GM21423 (cell line): ENCODE measurements around the gene KCNIP1.
"Not testable (repeated sequence)": the region's sequence is repeated elsewhere in the genome, so short reads cannot be mapped to it uniquely, and the experiment has no call there.

ENCODE experiments used
- ATAC-seq: cut with Tn5 transposase; IDR thresholded peaks from one replicate; pipeline ENCODE4 v1.9.1; 2021; ENCODE audit warnings: mild to moderate bottlenecking, moderate library complexity; ENCODE audit not compliant: unreplicated experiment

KCNIP1 gene

DNA sequence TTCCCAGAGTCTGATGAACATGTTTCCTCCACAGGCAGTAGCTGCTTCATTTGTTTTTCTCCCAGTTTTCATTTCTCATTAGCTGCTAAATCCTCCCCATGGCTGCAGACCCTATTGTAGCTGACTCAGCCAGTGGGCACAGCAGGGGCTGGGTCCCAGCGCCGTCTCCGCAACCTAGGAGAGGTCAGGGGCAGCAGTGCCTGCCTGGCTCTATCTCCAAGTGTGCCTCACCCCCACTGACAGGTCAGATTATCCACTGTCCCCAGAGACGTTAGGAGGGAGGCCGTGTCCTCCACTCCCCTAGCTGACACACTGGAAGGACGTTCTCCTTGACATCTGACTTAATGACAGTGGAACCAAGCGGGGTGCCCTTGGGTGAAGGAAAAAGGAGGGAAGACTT lies 31.1 kb downstream of the KCNIP1 start:
- ATAC-seq, result no peak

DNA sequence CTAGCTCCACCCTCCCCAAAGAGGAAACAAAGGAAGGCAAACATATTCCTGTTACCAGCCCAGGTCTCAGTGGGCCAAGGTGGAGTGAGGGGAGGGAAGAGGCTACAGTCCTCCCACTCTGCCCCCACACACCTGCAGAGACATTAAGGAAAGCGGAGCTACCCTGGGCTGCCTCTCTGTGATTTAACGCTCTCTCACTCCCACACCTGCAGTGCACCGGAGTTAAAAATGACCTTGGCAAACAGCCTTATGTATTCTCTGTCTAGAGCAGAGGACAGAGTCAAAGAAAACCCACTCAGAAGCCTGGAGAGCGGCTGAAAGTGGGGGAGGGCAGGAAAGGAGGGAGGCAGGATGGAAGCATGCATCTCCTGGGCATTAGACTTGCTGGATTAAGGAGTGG lies 32.7 kb downstream of the KCNIP1 start:
- no peak for ATAC-seq

DNA sequence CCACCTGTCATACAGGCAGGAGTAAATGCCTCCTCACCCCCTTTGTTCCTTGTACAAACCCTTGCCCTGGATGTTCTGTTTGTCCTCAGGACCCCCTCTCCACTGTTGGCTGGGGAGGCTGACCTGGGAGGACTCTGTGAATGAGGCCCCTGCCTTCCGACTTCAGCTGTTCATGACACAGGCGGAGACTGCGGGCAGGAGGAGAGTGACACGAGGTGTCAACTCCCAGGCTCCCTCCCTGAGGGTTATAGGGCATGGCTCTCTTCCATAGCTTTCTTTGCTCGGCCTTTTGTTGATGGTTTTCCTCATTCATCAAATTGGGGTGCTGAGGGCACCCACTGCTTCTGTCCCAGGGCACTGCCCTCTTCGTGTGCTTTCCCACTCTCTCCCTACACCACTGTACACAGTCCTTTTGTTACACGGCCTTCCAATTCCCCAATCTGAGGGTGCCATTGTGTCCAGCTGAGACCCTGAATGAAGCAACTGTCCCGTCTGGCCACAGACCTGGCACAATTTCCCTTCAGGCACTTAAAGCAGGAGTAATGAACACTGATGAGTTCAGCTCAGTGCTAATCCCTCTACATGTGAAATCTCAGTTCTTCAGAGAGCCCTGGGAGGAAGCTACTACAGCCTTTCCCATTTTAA lies 33.8 kb downstream of the KCNIP1 start:
- ATAC-seq, result no peak

DNA sequence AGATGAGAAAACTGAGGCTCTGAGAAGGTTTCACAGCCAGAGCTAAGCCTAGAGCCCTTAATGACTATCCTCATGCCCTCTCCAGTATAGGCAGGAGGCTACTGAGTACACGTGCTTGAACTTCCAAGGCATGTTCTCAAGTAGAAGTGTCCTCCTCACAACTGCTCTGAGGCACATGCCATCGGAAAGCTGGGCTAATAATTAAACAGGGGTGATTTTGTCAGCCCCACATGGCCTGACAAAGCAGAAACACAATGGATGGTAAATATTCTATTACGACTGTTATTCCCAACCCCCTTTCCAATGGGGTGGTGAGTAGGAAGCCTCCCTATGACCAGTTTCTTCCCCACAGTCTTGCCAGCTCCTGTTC lies 34.3 kb downstream of the KCNIP1 start:
- no peak for ATAC-seq

DNA sequence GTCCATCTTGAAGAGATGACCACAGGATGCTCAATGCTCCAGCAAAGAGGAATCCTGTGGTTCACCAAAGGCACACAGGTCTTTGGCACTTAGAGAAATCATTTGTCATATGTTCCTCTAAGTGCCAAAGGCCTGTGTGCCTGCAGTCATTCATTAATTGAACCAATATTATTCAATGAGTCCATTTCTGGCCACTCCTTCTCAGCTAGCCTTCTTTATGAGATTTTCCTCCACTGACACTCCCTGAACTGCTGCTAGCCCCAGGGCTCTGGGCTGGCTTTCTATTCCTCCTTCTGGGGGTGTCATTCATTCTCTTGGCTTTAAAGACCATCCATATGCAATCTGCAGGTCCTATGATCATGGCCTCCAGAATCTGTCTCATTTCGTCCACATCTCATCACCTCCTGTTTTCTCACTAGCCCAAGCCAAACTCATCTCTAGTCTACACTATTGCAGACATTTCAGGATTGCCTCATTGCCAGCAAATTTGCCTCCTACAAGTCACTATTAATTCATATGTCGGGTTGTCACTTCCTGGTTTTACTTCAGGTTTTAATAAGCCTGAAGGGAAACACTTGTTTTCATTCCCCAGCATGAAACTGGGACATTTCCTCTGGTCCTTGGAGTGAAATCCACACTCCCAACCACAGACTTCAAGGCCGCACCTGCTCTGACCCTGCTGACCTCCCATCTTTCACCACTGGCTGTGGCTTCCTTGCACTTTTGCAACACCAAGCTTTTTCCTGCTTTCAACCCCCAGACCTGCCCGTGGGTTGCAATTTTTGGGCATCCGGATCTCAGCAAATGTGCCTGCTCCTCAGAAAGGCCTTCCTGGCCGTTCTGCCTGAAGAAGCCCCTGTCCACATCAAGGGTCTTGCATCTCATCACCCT lies 35.1 kb downstream of the KCNIP1 start:
- ATAC-seq, result no peak

DNA sequence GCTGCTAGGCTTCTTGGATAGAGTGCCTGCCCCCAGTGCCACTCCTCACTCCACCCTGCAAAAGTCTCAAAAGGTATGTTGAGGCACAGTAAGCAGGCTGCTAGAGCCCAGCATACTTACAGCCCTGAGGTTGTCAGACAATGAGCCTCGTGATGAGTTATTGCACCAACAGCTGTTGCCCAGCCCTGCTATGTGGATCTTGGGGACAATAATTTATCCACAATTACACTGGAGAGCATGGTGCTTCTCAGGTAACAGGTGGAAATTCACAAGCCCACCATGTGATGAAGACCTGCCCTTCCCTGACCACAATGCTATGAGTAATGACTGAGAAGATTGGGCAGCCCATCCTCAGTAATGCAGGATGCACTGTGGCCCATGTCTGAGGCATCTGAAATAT lies 36.5 kb downstream of the KCNIP1 start:
- ATAC-seq, result no peak

DNA sequence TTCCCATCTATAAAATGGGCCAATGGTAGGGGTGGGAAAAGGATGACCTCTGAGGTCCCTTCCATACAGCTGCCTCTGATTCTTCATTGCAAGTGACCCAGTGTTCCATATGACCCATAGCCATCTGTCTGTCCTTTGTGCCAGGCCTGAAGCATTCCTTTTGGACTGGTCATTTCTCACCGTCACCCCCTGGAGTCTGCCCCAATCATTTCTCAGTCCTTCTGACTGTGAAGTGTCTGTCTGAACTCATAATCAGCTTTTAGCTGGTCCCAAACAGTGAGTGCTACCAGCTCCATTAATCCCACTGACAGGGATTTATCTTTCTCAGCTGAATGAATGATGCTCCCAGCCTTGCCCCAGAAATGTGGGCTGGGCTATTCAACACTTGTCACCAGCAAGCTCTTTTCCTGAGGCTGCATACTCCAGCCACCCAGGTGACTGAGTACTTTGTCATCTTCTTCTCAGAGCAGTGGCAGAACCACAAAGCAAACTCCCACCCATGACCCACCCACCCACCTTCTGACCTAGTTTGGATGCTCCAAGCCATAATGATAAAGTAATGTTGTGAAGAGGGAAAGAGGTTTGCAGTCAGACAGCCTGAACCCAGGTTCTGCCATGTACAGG lies 37.4 kb downstream of the KCNIP1 start:
- ATAC-seq, result no peak

DNA sequence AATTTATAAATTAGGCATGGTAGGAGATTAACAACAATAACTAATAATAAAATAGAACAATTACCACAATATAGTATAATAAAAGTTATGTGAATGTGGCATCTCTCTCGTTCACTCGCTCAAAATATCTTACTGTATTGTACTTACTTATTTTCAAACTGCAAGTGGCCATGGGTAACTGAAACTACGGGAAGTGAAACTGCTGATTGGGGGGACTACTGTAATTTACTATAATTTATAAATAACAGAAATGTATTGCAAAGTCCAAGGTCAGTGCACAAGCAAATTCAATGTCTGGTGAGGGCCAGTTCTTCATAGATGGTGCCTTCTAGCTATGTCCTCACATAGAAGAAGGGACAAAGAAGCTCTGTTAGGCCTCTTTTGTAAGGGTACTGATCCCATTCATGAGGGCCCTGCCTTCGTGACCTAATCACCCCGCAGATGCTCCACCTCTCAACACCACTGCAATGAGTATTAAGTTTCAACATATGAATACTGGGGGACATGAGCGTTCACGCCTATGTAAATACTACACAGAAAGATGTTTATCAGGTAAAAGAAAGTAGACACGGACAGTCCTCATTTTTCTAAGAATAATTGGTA lies 39.0 kb downstream of the KCNIP1 start:
- no peak for ATAC-seq

DNA sequence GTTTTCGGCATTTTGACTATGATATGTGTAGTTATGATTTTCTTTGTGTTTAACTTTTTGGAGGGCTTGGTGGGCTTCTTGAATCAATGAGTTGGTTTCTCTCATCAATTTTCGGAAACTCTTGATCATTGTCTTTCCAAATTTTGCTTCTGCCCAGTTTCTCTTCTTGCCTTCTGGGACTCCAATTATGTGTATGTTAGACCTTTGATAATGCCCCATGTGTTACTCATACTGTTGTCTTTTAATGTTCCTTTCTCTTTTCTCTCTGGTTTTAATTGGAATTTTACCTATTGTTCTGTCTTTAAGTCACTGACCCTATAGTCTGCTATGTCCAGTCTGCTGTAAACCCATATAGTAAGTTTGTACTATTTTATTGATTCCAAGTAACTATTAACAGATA lies 41.5 kb downstream of the KCNIP1 start:
- no peak for ATAC-seq

DNA sequence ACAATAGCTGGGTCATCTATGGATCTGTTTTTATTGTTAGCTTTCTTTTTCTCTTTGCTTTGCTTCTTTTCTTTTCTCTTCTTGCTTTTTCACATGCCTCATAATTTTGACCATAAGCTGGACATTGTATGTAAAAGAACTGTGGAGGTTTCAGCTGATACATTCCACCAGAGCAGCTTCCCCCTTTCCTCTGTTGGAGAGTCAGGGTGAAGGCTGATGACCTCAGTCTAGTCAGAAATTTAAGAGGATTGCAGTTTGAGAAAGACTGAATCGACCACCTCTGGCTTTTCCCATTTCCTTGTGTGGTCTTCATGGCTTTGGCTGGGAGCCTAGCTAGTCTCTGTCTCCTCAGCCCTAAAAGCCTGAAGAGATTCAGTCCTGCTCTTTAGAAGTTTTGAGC lies 42.0 kb downstream of the KCNIP1 start:
- ATAC-seq, result no peak

DNA sequence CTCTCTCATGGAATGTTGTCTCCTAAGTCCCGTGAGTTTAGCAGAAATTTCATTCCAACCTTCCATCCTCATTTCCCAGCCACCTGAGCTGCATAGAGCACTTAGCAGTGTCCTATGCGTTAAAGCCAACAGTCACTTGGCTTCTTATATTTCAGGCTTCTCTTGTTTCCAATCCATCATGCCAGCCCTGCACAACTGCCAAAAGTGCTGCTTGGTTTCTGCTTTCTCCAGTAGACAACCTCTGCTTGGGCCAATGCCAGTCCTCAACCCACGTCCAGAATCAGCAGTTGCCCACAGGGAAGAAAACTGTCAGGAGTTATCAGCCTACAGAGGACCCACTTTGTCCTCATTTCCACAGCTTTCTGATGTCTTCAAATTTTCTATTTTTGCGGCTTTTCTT lies 42.5 kb downstream of the KCNIP1 start:
- ATAC-seq, result no peak

DNA sequence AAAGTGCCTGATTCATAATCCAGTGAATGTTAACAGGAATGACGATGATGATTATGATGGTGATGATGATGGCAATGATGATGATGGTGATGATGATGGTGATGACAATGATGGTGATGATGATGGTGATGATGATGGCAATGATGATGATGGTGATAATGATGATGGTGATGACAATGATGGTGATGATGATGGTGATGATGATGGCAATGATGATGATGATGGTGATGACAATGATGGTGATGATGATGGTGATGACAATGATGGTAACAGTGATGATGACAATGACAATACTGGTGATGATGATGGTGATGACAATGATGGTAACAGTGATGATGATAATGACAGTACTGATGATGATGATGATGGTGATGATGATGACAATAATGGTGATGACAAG lies 46.6 kb downstream of the KCNIP1 start:
- ATAC-seq, result not testable (repeated sequence)

DNA sequence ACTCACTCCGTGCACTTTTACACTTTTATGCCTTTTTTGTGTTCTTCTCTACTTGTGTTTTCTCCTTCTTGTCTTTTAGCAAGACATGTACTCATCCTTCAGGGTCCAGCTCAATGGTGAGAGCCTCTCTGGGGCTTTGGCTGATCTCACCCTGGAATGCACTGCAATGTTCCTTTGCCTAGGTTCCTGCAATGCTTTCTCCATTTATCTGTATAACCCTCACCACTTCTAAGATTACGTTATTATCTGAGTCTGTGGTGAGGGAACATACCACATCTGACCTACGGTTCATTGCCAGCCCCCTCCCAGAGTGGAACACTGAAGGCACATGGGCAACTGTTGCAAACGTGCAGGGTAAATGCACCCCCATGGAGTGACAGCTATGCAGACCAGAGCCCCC lies 47.3 kb downstream of the KCNIP1 start:
- no peak for ATAC-seq

DNA sequence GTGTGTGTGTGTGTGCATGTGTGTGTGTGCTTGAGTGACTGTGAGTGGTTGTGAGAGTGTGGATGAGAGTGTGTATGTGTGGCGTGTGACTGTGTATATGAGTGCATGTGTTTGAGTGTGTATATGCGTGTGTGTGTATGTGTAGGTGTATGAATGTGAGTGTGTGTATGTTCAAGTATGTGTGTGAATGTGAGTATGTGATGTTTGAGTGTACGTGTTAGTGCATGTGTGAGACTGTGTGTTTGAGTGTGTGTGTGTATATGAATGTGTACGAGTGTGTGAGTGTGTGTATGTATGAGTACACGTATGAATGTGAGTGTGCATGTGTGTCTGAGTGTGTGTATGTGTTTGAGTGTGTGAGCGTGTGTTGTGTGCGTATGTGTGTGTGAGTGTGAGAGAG lies 47.8 kb downstream of the KCNIP1 start:
- ATAC-seq, result no peak

DNA sequence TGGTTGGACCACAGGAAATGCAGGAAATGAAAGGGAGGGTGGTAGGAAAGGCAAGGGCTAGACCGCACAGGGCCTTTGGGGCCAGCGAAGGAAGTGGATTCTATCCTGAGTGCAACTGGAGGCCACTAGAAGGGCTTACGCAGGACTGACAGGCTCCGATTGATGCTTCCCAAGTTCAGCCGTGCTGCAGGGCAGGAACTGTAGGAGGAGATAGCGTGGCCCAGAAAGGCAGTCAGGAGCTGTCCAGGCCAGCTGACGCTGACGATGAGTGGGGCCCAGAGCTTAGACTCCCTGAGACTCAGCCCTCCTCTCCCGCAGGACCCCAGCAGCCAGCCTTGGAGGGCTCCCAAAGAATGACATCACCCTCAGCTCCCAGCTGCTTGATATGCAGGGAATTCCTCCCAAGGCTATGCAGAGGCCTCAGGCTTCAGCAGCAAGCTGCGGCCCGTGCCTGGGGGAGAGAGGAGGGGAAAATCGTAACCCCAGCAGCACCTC lies 48.8 kb downstream of the KCNIP1 start:
- ATAC-seq, result no peak

DNA sequence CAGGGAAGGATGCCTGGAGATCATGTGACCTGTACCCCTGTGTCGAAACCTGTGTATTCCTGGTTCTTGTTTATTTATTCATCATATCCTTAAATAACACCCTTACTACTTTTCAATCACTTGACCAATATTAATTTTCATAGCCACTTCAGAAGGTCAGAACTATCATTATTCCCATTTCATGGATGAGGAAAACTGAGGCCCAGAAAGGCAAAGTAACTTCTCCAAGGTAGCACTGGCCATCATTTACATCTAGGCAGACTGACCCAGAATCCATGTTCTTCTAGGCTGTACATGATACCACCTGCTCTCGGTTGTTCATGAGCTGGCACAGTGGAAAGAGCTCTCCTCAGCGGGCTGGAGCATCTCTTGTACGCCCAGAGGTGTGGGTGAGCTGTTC lies 49.4 kb downstream of the KCNIP1 start:
- no peak for ATAC-seq

DNA sequence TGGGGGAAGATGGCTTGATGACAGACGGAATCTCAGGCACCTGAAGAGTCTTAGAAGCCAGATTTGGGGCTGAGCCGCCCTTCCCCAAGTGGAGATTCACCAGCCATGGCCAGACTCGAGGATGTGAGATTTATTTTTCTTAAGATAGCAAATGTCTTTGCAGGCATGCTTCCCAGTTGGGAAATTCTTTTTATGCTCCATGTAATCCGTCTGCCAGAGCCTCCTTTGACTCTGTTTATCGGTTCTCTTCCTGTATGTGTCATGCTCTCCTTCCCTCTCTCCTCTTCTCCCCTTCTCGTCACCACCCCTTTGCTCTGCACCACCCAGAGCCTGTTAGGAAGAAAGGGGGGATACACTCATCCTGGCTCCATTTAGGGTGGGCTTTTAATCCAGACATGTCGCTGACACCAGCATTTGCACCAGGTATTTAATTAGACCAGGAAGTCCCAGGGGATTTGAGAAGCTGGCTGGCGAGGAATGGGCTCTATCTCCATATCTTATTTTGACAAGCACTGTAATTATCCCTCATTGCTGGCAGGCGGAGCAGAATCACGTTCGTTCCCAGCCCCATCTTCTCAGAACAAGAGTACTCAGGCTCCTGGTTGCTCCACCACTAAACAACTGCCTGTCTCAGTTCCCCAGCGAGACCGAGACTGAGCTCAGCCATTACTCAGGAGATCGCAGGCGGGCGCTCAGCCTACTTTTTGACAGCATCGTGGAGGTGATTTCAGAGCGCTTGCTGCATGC lies 50.9 kb downstream of the KCNIP1 start:
- ATAC-seq, result no peak

DNA sequence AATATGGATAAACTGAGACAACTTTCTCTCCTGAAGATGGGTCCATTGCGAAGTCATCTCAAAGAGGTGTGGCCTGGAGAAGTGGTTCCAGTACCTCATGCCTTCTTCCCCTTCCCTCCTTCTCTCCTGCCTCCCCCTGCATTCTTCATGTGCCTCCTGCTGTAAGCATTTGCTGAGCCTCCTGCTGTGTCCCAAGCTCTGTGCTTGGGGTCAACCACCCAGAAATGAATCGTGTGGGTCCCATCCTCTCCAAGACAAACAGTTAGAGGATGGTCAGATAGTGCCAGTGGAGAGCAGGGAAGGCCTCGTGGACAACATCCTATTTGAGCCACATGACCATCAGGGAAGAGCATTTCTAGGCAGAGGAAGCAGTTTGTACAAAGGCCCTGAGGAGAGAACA lies 53.5 kb downstream of the KCNIP1 start:
- ATAC-seq, result no peak

DNA sequence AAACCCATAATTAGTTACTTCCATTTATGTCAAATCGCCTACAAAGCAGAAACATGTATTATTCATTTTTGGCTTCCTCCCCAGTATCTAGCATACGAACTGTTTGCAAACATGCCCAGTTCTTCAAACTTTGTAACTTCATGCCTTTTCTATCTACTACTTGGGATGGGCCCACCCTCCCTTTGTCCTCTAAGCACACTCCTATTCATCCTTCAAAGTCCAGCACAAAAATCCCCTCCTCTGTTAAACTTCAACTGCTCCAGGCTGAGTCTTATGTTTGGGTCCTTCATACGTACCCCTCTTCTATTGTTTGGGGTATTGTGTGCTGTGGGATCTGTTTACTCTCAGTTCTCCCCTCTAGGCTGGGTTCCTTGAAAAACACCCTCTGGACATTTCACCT lies 55.5 kb downstream of the KCNIP1 start:
- no peak for ATAC-seq

DNA sequence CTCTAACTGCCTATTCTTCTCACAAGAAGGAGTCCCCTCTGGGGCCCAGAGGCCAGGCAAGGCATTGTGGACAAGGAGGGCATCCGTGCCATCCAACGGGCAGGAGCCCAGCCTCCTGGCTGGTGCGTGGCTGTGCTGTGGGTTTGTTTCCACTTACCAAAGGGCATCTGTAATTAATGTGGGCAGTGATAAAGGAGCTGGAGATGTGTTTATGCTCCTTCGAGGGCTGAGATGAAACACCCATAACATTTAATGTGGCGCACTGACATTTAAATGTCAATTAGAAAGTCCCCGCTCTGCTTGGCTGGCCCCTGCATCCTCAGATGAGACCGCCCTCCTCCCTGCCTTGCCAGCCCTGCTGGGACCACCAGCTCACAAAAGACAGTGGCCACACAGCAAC lies 57.1 kb downstream of the KCNIP1 start:
- ATAC-seq, result no peak
